ENCODE data around the gene RSPH3. TPM values are rescaled to one million over a fixed set of nuclear protein-coding genes. Genes with fewer than 3 reads are reported as not detected.

The RSPH3 gene
- total and polyA plus RNA-seq, 2 of the 8 experiments (the other 6 are each of a cell fraction or from before 2014, with no cell fraction given): 0.60 to 2.7 TPM

- Histone ChIP-seq H4K20me1 (replicated peaks in 1 of 2; ENCODE audit: control insufficient read depth in 1 of 2, insufficient read depth in 2 of 2, low read length in 2 of 2) (no peaks in the 10 kb centered on the region), H4K8ac (ENCODE audit: extremely low read depth, insufficient read depth, low read length) (no peak overlapping the region), H2AFZ (ENCODE audit: low read length) (no peak overlapping the region), H3K14ac (ENCODE audit: insufficient read length) (no peak overlapping the region), H3K79me2 (ENCODE audit: control insufficient read depth in 1 of 2, insufficient read depth in 2 of 2, low read length in 2 of 2) (no peaks in the 10 kb centered on the region), H2BK15ac (ENCODE audit: low read length) (no peak overlapping the region), H2BK5ac (ENCODE audit: low read depth, low read length) (no peak overlapping the region), H3K27ac (ENCODE audit: low read depth, low read length) (no peak overlapping the region), H2AK5ac (ENCODE audit: low read depth, low read length) (no peak overlapping the region), H3K27me3 (replicated peaks in 1 of 4; ENCODE audit: control insufficient read depth in 3 of 4, extremely low read depth in 1 of 4, insufficient read depth in 3 of 4, low read length in 3 of 4) (no peaks in the 10 kb centered on the region), H2BK120ac (replicated peaks; ENCODE audit: low read depth, low read length) (no peak overlapping the region), H4K91ac (replicated peaks; ENCODE audit: insufficient read length, low read length) (no peak overlapping the region), H3K4me1 (replicated peaks in 1 of 4; ENCODE audit: control insufficient read depth in 3 of 4, insufficient read depth in 4 of 4, low read length in 3 of 4) (no peaks in the 10 kb centered on the region), H3K18ac (ENCODE audit: extremely low read depth, low read length) (no peak overlapping the region), H3K56ac (replicated peaks; ENCODE audit: insufficient read length, low read depth, low read length) (no peak overlapping the region), H2BK12ac (ENCODE audit: low read depth, low read length) (no peak overlapping the region), H4K5ac (ENCODE audit: insufficient read length, low read depth, low read length) (no peak overlapping the region), H3K23ac (ENCODE audit: insufficient read length) (no peak overlapping the region), H3K79me1 (ENCODE audit: low read depth, low read length) (no peaks in the 10 kb centered on the region), H3K4ac (replicated peaks; ENCODE audit: insufficient read length, low read depth, low read length) (no peak overlapping the region), H3K9me3 (ENCODE audit: insufficient read depth in 2 of 2, low read depth in 1 of 2, low read length in 1 of 2) (no peaks in the 10 kb centered on the region), H3K4me2 (ENCODE audit: insufficient read depth in 1 of 2, low read depth in 2 of 2, low read length in 2 of 2) (no peak overlapping the region), H2BK20ac (ENCODE audit: low read length) (no peak overlapping the region), H3K23me2 (ENCODE audit: low read depth, low read length) (no peaks in the 10 kb centered on the region), H3K4me3 (ENCODE audit: extremely low read depth in 1 of 4, insufficient read depth in 2 of 4, low read depth in 3 of 4, low read length in 4 of 4) (no peak overlapping the region), H3K9ac (replicated peaks in 1 of 4; ENCODE audit: extremely low read depth in 1 of 4, low read depth in 3 of 4, low read length in 3 of 4) (no peak overlapping the region), H3K36me3 (ENCODE audit: control insufficient read depth in 2 of 4, insufficient read depth in 4 of 4, low read length in 3 of 4) (no peaks in the 10 kb centered on the region)
- FAIRE-seq (no peak), DNase-seq (ENCODE audit: low read depth in 1 of 2, low spot score in 2 of 2) (no peak)
- ChIA-PET CTCF (ENCODE audit: partially characterized antibody) (interaction anchor here (0.5 to 2.0 kb wide), 5 partner anchors 11 to 270 kb away, joined by 3 to 7 read pairs (median 3); no protein-coding TSS in a partner anchor), POLR2A (ENCODE audit: partially characterized antibody) (no interaction called here)
- TF ChIP-seq FOSL1 (IDR thresholded peaks at IDR 0.05; ENCODE audit: insufficient read depth, low read depth, low read length) (no peak), TAF7 (optimal IDR thresholded peaks at IDR 0.05; ENCODE audit: borderline replicate concordance, low read depth, low read length) (no peak), TCF12 (IDR thresholded peaks at IDR 0.05; ENCODE audit: low read depth, low read length) (no peak), TBP (IDR thresholded peaks at IDR 0.05; ENCODE audit: low read depth, low read length) (no peak), E2F6 (IDR thresholded peaks at IDR 0.05) (no peak), ASH2L (IDR thresholded peaks at IDR 0.05; ENCODE audit: low read length) (no peak), POLR2A (IDR thresholded peaks at IDR 0.05; ENCODE audit: control extremely low read depth in 1 of 2, low read depth in 2 of 2, low read length in 2 of 2) (no peak), RBBP5 (IDR thresholded peaks at IDR 0.05; ENCODE audit: borderline replicate concordance, low read depth, low read length) (no peak), JUN (IDR thresholded peaks at IDR 0.05; ENCODE audit: low read depth, low read length) (no peak)
- WGBS, 2 experiments (ENCODE audit: extremely low coverage in 1 of 2, insufficient coverage in 1 of 2, insufficient read length in 1 of 2, insufficient replicate concordance in 2 of 2, low coverage in 1 of 2, low lambda C conversion rate in 2 of 2, missing lambda C conversion rate in 1 of 2): 90% methylated on average over 3 of the region's 3 CpGs; no CpG with 5 or more reads in 1 of the 2 experiments
These were observed 22.6 kb downstream of the RSPH3 start for GRCh38 chr6:158977382-158977781.

All from H1 (cell line).